Kasumi-1 (cell line): Measurements from ENCODE around the gene NLRP1.

ENCODE experiments used
- DNase-seq, 2 experiments: peaks; one replicate each; lab custom pipeline; 2025; lab: John Stamatoyannopoulos, UW

The NLRP1 gene

DNA sequence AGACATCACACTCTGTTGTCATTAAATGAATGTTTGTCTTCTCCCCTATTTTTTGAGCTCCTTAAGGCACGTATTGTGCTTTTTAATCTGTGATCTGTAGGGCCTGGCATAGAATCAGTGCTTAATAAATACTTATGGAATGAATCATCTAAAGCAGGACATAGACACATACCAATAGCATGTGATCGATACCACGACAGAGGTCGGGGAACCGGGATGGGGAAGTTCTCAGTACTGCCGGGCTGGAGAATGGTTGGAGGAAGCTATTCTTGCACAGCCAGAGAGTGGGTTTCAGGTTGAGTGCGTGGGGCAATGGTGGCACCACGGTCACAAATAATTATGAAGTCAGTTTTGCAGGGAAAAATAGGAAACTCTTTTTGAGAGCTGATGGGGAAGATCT is 26.8 kb downstream of the NLRP1 start:
- DNase-seq: no peak

GRCh38 chr17:5555254-5555653 is 29.1 kb downstream of the NLRP1 start:
- DNase-seq: no peak

DNA sequence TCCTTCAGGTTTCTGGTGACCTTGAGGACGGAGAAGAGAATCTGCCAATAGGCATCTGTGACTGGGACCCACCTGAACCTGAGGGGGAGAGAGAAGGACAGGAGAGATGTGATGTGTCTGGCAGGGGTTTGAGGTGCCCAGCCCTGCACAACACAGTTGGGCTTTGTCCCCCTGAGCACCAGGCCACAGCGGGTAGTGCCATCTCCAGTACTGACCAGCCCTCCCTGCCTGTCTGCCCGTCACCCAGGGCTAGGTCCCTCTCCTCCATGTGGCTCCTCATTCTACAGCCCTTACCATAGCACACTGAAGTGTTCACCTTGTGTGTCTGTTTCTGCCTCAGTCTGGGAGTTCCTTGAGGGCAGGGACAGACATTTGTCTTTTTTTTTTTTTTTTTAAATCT is 30.8 kb downstream of the NLRP1 start:
- no peak for DNase-seq

DNA sequence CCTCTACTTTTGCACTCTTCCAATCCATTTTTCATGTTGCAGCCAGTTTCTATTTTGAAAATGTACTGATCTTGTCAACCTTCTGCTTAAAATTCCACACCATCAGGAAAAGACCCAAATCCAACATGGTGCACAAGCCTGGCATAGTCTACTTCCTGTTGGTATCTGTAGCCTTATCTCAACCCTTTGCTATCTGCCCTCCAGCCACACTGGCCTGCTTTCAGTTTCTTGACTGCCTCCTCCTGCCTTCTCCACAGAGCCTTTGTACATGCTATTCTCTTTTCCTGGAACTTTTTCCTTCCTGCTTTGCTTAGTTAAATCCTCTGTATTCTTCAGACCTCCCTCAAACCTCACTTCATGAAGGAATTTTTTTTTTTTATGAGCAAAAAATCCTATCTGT is 31.5 kb downstream of the NLRP1 start:
- DNase-seq: no peak

- no peak for DNase-seq
Observed at GRCh38 chr17:5545051-5545987, 39.0 kb downstream of the NLRP1 start.

GRCh38 chr17:5544115-5544514 is 40.2 kb downstream of the NLRP1 start:
- no peak for DNase-seq

- DNase-seq: no peak
Observed at GRCh38 chr17:5541610-5542202, 42.6 kb downstream of the NLRP1 start.

DNA sequence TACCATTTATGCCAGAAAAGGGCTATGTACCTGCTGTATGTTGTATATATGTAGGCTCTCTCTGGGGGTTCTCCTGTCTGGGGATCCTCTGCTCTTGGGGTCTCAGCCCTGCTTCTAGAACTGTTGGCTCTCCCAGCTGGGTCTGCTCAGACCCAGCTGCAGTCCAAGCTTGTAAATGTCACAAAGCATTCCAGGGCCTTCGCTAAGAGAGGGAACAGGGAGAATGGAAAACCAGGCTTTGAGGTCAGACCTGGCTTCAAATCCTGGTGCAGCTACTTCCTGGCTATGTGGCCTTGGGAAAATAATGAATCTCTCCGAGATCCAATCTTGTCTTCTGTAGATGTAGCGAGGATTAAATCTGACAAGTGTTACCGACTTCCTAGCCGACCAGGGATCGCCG is 44.0 kb downstream of the NLRP1 start:
- DNase-seq: no peak

- DNase-seq: no peak
Observed at GRCh38 chr17:5539286-5539685, 45.0 kb downstream of the NLRP1 start.

DNA sequence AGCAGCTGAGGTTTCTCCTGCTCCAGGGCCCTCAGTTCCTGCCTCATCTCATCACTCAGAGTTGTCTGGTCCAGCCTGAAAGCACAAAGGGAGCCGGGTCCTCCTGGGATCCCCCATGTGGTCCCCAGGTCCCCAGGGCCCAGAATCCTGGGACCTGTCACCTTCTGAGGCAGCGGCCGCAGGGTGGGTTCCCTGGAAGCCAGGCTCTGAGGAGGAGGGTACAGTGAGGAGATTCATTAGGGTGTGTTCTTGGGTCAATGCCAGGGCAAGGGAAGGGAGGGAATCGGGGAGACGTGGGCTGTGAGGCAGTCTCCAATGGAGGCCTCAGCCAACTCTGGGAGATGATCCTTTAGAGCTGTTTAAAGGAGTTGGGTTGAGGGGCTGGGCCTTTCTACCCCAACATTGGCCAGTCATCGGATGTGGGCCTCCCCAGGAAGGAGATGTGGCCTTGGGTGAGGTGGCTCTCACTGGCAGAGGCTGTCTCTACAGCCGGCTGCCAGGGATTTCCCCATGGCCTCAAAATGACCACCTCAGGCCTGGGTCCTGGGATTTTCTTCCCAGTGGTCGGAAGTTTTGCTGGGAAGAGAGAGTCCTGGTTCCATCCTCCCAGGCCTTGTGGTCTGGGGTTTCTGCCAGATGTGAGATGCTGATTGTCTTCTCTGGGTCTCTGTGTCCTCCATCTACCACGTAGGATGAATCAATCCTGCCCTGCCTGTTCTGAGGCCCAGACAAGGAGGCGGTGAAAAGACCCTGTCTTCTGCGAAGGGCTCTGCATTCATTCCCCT is 47.3 kb downstream of the NLRP1 start:
- DNase-seq: no peak

DNA sequence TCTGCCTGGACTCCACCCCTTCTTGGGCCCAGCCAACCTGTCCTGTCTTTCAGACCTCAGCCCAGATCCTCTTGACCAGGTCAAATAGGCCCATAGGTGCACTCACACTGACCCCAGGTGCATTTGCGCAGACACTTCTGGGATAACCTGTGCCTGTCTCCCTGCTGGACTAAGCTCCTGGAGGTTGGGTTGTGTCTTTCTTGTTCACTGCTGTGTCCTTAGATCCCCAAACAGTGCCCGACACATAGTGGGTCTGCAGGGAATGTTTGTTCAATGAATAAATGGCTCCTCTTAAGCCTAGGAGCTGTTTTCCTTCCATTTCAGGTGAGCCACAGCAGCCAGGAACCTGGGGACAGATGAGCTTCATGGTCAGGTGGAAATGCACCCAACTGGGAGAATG is 48.9 kb downstream of the NLRP1 start:
- DNase-seq: no peak

DNA sequence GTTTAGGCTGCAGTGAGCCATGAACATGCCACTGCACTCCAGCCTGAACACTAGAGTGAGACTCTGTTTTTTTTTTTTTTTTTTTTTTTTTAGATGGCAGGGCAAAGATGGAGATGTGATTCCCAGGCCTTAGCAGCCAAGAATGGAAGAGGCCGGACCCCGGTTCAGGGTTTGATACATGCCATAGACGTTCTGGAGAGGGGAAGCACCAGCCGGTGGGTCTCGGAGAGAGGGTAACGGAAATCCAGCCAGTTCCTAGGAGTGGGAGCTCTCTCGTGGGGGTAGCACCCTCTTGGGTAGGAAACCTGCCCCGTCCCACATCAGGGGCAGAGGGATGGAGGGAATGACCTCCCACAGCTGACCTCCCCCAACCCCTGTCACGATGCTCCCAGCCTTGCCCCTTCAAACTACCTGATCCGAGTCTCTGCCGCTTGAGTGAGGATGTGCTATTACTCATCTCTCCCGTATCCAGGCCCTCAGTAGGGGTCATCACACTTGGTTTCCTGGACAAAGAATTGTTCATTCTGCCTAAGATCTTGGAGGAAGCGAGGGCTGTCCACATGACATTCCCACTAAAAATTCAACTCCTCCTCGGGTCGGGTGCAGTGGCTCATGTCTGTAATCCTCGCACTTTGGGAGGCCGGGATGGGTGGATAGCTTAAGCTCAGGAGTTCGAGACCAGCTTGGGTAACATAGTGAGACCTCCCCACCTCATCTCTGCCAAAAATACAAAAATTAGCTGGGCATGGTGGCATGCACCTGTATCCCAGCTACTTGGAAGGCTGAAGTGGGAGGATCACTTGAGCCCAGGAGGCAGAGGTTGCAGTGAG is 50.6 kb downstream of the NLRP1 start:
- no peak for DNase-seq

DNA sequence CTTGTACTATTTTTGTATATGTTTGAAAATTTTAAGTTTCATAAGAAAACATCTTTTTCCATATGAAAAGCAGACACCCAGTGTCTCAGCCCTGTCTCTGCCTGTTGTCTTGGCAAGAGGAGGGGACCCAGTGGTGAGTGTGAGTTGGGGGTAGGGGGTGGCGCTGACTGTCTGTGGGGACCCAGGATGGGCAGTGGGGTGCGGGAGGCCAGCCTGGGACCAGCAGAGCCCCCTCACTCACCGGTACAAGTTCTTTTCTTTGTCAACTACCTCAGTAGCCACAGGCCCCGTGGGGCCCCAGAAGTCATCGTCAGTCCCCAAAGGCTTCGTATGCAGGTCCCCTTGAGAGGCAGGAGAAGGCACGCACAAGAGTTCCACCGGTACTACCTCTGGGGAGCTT is 51.7 kb downstream of the NLRP1 start:
- DNase-seq: no peak

- no peak for DNase-seq
Observed at GRCh38 chr17:5531085-5531418, 53.3 kb downstream of the NLRP1 start.

DNA sequence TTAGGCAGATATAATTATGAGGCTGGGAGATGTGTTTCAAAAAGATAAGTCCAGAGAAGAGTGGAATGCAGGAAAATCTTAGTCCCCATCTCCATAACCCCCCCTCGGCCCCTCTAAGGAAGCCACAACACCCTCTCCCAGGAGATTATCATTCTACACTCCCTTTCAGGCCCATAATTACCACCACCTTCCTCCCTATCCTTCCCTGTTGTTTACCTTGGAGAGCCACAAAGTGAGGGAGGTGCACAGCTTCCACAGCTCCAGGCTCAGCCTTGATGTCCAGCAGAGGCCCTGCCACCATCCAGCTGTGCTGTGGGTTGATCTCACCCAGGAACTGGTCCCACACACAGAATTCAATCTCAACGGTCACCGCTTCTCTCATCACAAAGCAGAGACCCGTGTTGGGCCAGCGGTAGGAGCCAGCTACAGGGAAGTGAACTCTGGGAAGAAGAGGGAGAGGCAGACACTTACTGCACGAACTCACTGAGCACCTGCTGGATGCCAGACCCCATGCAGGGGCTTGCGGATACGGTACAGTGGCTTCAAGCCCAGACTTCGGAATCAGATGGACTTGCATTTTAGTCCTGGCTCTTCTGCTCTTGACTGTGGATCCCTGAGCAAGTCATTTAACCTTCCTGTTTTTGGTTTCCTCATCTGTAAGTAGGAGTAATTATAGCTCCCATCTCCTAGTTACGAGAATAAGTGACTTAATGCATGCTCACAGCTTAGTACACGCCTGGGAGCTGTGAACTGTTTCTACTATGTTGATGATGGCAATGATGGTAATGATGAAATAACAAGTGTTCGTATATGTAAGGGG is 53.8 kb downstream of the NLRP1 start:
- DNase-seq: no peak

DNA sequence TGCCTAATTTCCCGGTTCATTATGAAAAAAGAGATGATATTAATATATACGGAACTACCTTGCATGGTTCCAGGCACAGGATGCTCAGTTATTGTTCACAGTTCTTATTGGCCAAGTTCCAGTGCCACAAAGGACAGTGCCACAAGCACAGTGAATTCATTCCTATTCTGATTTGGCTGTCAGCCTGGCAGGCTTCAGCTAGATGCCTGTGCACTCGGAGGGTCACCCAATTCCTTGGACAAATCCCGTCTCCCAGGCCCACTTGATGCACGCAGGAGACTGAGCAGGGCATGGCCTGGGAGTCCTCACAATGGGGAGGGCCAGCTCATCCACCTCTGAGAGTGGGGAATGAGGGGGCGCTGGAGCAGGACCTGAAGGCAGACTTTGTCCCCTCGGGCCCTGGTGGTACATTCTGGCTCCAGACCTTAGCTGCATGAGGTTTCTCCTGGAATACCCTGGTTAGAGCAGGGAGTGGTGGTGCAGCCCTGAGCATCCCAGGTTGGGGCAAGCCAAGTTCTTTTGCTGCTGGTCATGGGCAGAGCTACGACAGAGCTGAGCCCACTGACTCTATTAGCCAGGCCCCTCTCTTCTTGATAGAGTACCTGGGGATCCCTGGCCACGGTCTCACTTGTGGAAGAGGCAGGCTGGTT is 56.6 kb downstream of the NLRP1 start:
- DNase-seq: no peak

DNA sequence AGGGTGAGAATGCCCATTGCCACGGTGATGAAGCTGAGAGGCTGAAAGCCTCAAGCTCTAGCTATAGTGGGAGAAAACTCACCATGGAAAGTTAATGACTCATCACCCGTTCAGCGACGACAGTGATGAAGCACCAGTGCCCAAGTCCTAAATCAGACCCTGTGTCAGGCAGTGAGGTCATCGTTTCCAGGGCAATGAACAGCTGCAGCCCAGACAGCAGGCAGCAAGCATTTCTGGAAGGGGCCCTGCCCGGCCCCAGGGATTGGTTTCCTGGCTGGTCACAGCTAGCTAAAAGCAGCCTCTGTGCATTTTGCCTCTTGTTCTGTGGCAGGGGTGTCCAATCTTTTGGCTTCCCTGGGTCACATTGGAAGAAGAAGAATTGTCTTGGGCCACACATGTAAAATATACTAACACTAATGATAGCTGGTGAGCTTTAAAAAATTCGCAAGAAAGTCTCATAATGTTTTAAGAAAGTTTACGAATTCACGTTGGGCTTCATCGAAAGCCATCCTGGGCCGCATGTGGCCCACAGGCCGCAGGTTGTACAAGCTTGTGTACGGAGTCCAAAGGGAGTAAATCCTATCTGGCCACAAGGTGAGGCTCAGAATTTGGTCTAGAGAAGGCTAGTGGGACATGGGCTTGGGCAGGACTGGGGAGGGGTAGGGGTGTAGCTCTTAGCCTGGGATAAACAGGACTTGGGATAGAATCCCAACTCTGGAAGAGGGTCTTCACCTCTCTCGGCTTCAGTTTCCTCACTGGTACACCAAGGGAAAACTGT is 57.3 kb downstream of the NLRP1 start:
- DNase-seq: peak; percentile 12 to 44

GRCh38 chr17:5523249-5523648 is 61.1 kb downstream of the NLRP1 start:
- DNase-seq: no peak

DNA sequence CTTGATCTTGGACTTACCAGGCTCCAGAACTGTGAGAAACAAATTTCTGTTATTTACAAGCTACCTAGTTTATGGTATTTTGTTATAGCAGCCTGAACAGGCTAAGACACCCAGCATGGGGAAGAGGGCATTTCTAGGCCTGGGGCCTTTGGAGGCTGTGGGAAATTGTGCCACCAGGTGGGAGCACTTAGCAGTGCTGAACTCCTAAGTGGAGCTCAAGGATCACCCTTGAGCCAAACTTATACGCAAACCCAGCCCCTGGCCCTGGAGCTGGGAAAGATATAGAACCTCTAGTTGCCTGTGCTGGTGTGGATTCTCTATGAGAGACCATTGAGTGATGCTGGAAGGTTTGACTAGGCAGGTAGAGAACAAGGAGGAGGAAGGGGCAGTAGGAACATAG is 61.8 kb downstream of the NLRP1 start:
- DNase-seq: no peak
